NCI-H2081 (cell line): ENCODE measurements around the gene FYN.
"Not testable (repeated sequence)": the region's sequence is repeated elsewhere in the genome, so short reads cannot be mapped to it uniquely, and the experiment has no call there.

ENCODE experiments used
- DNase-seq, 2 experiments: peaks; one replicate each; lab custom pipeline; 2025; lab: John Stamatoyannopoulos, UW

The FYN gene

DNA sequence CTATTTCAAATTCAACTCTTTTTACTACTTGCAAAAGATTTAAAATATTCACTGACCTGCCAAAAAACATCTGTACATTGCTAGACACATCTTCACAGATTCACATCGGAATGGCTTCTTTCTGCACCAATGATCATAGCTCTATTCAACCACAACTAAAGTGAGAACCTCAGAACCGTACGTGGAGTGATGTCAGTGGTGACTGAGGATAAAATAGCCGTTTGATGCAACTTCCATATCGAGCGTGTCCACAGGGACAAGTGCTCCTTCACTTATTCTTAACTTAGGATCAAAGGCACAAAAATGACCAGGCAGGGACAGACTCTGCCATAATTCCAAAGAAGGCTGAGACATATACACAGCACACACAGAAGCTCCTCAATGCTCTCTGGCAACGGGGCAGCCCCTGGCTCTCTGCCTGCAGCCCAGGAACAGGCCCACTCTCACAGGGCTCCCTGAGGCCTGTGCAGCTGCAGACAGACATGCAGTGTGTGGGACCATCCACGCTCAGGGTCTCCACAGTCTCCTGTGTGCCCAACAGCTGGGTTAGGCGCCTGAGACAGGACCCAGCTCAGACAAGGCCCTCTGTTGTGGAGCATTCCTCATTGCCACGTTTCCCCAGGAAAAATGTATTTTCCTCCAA lies 22.8 kb downstream of the FYN start:
- no peak for DNase-seq

GRCh38 chr6:111849298-111849697 lies 24.0 kb downstream of the FYN start:
- no peak for DNase-seq

GRCh38 chr6:111848262-111848812 lies 24.9 kb downstream of the FYN start:
- DNase-seq = no peak

- DNase-seq = peak in 1 of 2 experiments; percentile 32
Measured at GRCh38 chr6:111846492-111847409, 26.5 kb downstream of the FYN start.

DNA sequence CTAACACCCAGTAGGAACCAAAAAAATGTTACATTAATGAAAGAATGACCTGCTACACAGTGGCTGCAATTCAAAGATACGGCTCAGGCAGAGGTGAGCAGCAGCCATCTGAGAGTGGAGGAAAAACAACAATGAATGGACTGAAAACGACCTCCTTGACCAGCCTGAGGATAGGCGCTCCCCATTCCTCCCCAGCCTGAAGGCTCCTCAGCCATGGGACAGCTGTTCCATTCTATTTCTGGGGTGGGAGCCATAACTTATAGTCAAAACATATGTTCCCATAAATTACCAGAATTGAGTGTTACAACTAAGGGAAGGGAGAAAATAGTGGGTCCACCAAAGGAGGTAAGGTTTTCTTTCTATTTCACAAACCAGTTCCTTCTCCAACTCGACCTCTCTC lies 27.2 kb downstream of the FYN start:
- DNase-seq = no peak

- DNase-seq = no peak
Measured at GRCh38 chr6:111845441-111845871, 27.8 kb downstream of the FYN start.

DNA sequence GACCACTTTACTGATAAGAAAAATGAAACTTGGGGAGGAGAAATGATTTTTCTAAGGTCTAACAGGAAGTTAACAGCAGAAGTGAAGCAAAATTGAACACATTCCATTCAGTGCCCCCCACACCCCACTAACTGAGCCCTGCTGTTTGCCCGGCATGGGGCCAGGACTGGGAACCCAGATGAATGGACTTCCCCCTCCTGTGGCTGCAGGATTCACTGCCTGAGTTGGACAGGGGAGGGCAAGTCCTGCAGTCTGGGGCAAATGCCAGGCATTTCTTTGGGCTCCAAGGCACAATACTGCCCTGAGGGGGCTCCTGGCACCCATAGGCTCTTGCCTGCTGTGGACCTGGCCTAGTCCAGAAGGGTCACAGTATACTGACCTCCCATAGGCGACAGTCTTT lies 28.3 kb downstream of the FYN start:
- no peak for DNase-seq

GRCh38 chr6:111844376-111844775 lies 28.9 kb downstream of the FYN start:
- no peak for DNase-seq

DNA sequence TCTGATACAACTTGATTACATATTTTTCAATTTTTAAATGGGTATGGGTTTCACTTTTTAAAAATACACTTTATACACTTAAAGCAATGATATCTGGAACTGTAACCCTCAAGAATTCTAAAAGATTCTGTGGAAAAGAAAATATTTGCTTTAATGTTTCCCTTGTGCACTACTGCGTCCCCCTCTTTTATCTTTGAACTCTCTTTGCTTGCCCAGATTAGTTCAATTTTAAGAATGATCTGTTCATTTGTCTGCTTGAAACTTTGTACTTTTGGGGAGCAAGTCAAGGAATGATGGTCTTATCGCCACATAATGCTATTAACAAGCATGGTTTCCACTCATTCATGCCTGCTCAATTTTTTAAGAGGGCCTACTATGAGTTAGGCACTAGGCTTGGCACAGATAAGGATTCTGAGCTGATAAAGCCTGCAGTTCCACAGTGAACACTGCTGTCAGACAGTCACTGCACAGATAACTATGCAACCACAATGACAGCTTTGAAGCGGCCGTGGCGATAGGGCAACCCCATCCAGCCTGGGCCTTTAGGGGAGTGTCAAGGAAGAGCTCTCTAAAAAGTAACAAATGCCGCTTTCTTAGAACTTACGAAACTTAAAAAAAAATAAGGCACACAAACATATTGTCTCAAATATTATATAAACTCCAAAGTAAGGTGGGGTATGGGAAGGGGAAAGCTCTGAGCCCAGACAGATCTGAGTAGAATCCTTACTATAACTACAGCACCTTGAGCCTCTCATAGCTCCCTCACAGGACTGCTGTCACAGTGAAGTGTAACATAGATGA lies 29.7 kb downstream of the FYN start:
- no peak for DNase-seq

GRCh38 chr6:111842891-111843290 lies 30.4 kb downstream of the FYN start:
- DNase-seq = no peak

DNA sequence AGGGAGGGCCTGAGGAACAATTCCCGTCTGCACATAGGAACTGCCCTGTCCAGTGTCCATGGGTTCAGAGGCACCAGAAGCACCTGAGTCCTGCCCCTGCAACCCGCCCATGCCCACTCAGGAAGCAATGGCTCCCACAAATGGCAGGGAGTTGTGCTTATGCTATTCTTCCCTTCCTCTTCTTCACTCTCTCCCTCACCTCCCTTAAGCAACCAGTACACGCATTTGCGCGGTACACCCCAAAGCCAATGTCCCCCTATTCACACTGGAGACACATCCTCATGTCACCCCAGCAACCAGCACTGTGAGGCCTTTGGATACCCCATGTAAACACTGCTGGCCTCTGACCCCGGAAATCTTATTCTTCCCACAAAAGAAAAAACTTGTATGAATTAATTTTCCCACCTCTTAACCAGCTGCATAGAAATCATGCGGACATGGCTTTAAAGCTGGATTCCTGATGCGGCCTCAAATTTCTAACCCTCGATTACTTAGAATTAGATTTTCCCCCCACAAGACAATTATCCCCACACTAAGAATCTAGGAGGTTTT lies 30.9 kb downstream of the FYN start:
- no peak for DNase-seq

GRCh38 chr6:111841822-111842221 lies 31.4 kb downstream of the FYN start:
- no peak for DNase-seq

DNA sequence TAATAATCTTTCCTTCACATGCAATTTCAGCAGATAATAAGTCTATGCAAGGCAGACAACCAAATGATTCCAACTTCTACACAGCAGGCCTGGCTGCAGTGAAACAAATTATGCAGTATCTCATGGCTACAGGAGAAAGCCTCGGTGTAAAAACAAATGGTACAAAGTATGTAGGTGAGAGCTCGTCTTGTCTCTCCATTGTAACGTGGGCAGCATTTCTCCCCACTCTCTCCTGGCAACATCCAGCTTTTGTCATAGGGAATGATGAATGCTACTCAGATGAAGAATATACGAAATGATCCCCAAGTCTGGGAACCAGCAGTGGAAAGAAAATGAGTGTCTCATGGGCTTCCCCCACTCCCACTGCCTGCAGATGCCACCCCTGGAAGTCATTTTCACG lies 32.4 kb downstream of the FYN start:
- no peak for DNase-seq

DNA sequence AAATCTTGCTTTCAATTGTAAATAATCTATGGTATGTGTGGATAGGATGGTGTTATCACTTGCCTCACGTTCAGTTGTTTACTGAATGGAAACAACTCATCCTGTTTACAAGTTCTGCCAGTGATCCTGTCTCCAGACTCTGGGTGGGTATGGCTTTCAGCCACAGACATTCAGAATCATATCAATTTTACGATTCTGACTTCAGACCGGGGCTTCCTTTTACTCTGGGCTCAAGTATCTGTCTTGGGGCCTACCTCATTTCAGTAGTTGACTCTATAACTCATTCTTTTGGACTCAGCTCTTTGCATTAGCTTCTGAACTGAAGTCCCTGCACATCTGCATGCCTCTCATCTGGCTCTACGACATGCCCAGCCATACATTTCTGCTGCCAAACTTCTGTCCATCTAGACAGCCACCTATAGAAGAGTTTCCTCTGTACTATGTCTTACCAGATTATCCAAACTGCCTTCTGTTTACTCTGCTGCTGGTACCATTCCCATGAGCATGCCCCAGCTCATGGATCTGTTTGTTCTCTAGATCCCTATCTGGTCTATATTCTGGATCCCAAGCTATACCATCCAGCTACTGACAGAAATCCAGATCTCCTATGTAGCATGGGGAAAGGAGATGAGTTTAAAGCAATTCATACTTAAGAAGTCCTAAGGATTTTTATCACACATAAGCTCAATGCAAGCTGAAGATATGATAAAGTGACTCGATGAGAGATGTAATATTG lies 34.3 kb downstream of the FYN start:
- DNase-seq = no peak

DNA sequence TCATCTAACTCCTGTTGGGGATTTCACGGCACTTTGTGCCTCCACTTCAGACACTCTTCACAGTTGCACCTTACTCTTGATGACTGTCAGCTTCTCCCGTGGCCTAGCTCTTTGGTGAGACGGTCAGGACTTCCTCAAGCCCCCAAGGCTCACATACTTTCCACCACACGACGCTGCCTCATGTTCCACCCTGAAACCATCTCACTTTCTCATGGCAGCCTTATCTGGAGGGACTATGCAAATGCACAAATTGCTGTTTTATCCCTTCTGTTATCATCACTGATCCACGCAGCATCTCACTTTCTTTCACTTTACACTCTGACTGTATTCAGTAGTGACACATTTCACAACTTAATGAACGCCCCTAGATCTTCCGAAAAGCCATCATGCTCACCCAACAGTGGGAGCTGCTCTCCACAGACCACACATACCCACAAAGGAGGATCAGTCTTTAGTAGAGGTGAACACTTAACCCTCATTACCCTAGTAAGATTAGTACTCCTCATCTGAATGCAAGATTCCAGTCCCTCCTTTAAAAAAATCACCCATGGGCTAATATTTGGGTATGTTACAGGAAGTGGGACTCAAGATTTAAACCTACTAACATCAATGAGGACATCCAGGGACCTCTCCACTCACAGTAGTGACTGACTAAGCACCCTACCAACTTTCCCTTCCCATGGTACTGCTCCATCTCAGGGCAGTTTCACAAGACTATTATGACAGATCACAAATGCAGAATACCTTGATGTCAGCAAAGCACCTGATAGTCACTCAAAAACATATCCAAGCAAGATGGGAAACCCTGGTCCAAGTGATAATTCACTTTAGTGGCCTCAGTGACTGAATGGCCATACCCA lies 35.4 kb downstream of the FYN start:
- DNase-seq = no peak

GRCh38 chr6:111837007-111837406 lies 36.2 kb downstream of the FYN start:
- DNase-seq = no peak

- DNase-seq = no peak
Measured at GRCh38 chr6:111835807-111836206, 37.4 kb downstream of the FYN start.

DNA sequence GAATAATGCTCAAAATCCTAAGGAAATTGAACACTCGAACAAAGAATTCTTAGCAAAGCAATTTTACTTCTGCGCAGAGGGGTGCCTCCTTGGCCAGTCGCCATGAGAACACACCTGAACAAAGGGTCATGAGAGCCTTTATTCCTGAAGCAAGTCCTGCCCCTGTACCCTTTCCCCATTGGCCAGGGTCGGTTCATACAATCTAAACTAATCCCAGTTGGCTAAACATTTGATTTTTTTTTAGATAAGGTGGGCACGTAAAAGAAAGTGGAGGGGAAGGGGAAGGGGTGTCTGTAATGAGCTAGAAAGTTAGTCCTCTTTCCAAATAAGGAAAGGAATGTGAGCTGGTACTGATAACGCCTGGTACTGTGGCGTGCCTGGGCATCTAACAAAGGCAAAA lies 37.9 kb downstream of the FYN start:
- DNase-seq = not testable (repeated sequence)

DNA sequence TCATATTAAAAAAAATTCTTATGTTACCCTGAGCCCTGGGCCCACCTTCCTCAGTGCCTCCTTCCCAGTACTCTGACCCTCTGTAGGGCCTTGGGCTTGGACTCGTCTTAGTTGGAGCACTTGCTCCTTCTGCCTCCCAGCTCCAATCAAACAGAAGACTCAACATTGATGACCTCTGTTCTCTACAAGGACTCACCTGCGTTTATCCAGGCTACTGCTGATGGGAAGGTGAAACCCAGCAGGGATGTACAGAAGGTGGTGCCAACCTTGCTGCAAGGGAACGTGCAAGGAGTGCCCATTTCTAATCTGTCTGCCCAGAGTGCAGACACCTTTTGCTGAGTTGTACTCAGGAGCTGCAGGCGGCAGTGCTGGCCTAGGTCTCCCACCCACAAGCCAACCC lies 38.9 kb downstream of the FYN start:
- DNase-seq = no peak

DNA sequence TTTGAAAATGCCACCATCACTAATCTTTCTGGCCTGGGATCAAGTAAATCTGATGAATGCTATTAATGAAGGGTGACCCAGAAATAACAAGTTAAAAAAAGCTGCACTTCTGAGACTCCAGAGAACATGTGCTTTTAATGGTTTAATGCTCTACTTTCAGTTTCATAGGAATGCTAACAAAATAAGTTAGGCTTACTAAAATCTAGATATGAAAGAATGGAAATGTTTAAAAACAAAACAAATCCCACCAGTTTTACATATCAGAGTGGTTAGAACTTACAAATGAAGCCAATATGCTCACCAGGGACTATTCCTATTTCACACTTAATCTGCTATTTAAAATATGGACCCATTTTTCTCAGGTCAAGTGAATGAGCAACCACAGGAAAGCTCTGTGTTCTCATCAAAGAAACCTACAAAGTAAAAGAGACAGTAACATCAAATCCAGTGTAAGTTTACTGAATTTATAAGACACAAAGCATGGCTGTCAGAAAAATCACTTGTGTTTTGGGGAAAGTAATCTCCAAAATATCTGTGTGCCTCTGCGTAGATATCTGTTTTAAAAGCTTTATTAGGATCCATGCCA lies 40.3 kb downstream of the FYN start:
- no peak for DNase-seq
